ENCODE results near the gene RRM2.

Gene RRM2

DNA sequence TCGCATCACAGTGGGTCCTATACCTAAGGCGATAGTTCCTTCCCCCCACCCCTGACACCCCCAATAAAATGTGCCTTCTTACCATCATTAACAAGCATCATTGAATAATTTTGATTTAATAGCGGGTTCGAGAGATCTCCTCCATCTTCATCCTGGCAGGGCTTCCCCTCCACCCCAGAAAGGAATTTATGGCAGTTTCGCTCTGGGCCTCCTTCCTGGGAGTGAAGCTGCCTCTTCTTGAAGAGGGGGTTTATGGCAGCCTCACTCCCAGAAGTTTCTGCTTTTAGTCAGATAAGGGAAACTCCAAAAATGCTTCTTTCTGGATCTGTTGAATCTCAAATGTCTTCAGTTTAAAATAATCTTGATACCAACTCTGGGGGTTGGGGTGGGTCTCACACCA, 45.7 kb downstream of the RRM2 start:
- DNase-seq (ENCODE audit: low spot score): no peak
- no peak for TF ChIP-seq CTCF (IDR thresholded peaks at IDR 0.05; ENCODE audit: borderline replicate concordance, control extremely low read depth, extremely low read depth, insufficient read depth, missing control alignments)
- in situ Hi-C loops (cut with MboI; ENCODE audit: low sequenced_read_pairs, unreplicated experiment): no loop called here

- no peak for DNase-seq (ENCODE audit: low spot score)
- no peak for TF ChIP-seq CTCF (IDR thresholded peaks at IDR 0.05; ENCODE audit: borderline replicate concordance, control extremely low read depth, extremely low read depth, insufficient read depth, missing control alignments)
- in situ Hi-C loops (cut with MboI; ENCODE audit: low sequenced_read_pairs, unreplicated experiment): no loop called here
These were observed 46.6 kb downstream of the RRM2 start for GRCh38 chr2:10169053-10169578.

DNA sequence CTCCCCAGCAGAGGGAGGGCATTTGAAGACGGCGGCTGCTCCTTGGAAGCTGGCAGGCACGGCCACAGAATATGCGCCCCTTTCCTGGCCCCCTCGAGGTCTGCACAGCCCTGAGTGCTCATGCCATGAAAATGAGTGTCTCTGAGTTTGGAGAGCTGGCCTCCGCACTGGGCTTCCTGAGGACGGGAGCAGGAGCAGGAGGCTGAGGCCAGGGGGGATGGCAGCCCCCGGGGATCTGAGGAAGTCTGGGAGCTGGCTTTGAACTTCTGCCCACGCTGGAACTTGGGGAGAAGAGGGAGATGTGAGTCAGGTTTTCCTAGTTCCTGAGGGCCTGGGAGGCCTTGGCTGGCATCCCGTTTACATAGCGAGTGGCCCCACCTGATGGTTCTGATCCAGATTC, 47.0 kb downstream of the RRM2 start:
- in situ Hi-C loops (cut with MboI; ENCODE audit: low sequenced_read_pairs, unreplicated experiment): no loop called here
- DNase-seq (ENCODE audit: low spot score): no peak
- no peak for TF ChIP-seq CTCF (IDR thresholded peaks at IDR 0.05; ENCODE audit: borderline replicate concordance, control extremely low read depth, extremely low read depth, insufficient read depth, missing control alignments)

GRCh38 chr2:10170256-10170655, 47.7 kb downstream of the RRM2 start:
- in situ Hi-C loops (cut with MboI; ENCODE audit: low sequenced_read_pairs, unreplicated experiment): no loop called here
- no peak for DNase-seq (ENCODE audit: low spot score)

GRCh38 chr2:10171006-10171800, 48.7 kb downstream of the RRM2 start:
- no peak for TF ChIP-seq CTCF (IDR thresholded peaks at IDR 0.05; ENCODE audit: borderline replicate concordance, control extremely low read depth, extremely low read depth, insufficient read depth, missing control alignments)
- DNase-seq (ENCODE audit: low spot score): no peak
- in situ Hi-C loops (cut with MboI; ENCODE audit: low sequenced_read_pairs, unreplicated experiment): no loop called here

More at GRCh38 chr2:10170256-10170655, 47.7 kb downstream of the RRM2 start:
- no peak for TF ChIP-seq CTCF (IDR thresholded peaks at IDR 0.05; ENCODE audit: borderline replicate concordance, control extremely low read depth, extremely low read depth, insufficient read depth, missing control alignments)

DNA sequence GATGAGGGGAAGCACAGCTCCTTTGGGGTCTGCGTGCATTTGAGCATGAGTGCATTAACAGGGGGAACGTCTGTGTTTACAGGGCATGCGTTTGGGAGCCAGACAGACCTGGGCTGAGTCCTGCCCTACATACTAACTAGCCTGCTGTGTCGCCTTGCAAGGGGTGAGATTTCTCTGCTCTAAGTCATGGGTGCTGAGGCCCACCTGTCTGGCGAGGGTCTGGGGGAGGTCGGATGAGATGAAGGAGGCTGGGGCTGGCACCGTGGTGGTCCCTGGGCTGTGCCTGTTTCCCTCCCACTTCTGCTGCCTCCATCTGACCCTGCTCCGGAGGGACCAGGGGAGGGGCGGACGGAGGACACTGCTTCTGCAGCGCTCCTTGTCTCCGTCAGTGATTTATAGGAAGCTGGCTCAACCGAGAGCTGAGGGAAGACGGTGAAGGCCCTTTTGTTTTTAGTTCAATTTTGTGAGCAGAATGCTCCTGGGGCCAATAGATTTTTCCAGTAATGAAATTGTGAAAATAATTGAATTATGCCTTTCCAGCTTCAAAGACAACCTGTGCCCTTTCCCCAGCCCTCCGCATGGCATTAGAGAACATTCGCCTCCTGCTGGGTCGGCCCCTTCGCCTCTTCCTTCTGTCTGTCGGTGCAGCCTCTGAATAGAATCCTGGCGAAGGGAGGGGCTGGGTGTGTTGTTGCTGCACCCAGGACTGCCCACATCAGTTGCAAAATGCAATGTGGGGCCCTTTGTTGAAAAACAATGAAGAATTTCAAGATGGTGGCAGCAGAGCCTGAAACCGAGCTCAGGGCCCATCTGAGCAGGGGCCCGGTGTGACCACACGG, 49.7 kb downstream of the RRM2 start:
- no peak for TF ChIP-seq CTCF (IDR thresholded peaks at IDR 0.05; ENCODE audit: borderline replicate concordance, control extremely low read depth, extremely low read depth, insufficient read depth, missing control alignments)
- in situ Hi-C loops (cut with MboI; ENCODE audit: low sequenced_read_pairs, unreplicated experiment): no loop called here
- DNase-seq (ENCODE audit: low spot score): no peak

Data from GM13976 (cell line).